ENCODE measurements around the gene MRPL37.

DNA sequence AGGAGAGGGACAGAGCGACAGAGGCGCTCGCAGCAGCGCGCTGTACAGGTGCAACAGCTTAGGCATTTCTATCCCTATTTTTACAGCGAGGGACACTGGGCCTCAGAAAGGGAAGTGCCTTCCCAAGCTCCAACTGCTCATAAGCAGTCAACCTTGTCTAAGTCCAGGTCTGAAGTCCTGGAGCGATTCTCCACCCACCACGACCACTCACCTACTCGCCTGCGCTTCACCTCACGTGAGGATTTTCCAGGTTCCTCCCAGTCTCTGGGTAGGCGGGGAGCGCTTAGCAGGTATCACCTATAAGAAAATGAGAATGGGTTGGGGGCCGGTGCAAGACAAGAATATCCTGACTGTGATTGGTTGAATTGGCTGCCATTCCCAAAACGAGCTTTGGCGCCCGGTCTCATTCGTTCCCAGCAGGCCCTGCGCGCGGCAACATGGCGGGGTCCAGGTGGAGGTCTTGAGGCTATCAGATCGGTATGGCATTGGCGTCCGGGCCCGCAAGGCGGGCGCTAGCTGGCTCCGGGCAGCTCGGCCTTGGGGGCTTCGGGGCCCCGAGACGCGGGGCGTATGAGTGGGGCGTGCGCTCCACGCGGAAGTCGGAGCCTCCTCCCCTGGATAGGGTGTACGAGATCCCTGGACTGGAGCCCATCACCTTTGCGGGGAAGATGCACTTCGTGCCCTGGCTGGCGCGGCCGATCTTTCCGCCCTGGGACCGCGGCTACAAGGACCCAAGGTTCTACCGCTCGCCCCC is at the start of gene MRPL37, which contains the start of gene CYB5RL:
- TF ChIP-seq, protein P1, sequence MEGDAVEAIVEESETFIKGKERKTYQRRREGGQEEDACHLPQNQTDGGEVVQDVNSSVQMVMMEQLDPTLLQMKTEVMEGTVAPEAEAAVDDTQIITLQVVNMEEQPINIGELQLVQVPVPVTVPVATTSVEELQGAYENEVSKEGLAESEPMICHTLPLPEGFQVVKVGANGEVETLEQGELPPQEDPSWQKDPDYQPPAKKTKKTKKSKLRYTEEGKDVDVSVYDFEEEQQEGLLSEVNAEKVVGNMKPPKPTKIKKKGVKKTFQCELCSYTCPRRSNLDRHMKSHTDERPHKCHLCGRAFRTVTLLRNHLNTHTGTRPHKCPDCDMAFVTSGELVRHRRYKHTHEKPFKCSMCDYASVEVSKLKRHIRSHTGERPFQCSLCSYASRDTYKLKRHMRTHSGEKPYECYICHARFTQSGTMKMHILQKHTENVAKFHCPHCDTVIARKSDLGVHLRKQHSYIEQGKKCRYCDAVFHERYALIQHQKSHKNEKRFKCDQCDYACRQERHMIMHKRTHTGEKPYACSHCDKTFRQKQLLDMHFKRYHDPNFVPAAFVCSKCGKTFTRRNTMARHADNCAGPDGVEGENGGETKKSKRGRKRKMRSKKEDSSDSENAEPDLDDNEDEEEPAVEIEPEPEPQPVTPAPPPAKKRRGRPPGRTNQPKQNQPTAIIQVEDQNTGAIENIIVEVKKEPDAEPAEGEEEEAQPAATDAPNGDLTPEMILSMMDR (IDR thresholded peaks at IDR 0.05): no peak
- peak in 2 of 3 donors; percentile 79 to 80 for TF ChIP-seq POLR2AphosphoS5 (IDR thresholded peaks at IDR 0.05)
- TF ChIP-seq POLR2A (IDR thresholded peaks at IDR 0.05): peak in 1 of 4 donors; percentile 7
